GM12892 (cell line): ENCODE results near the gene ABHD2.

Experiments used
- POLR2A ChIP-seq: IDR thresholded peaks from 2 replicates; pipeline ENCODE4 v1.6.1; 2011; ENCODE audit warnings: low read depth, low read length, control low read depth
- POLR2AphosphoS5 ChIP-seq: IDR thresholded peaks from 2 replicates; pipeline ENCODE4 v1.6.1; 2011; ENCODE audit warnings: low read depth, low read length, control low read depth
- TAF1 ChIP-seq: IDR thresholded peaks from 2 replicates; pipeline ENCODE4 v1.6.1; 2011; ENCODE audit warnings: low read depth, mild to moderate bottlenecking, control low read depth, low read length, borderline replicate concordance

DNA sequence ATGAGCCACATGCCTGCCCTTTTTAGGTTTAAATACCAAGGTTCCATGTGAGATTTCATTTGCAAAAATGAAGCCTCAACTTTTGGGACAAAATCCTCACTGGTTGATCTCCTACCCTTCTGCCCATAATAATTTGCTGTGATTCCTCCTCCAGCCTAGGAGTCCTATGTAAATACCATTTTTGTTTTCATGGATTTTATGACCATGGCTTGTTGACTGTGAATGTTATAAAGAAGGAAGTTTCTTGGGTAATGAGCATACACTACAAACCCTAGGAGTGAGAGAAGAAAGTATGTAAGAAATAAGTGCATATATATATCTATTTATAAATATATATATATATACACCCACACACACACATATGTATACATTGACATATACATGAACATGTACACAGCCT is 120.0 kb downstream of the ABHD2 start:
- TF ChIP-seq POLR2A (no peak), POLR2AphosphoS5 (no peak), TAF1 (no peak)
